ENCODE measurements around the gene PACSIN3.

Gene PACSIN3

DNA sequence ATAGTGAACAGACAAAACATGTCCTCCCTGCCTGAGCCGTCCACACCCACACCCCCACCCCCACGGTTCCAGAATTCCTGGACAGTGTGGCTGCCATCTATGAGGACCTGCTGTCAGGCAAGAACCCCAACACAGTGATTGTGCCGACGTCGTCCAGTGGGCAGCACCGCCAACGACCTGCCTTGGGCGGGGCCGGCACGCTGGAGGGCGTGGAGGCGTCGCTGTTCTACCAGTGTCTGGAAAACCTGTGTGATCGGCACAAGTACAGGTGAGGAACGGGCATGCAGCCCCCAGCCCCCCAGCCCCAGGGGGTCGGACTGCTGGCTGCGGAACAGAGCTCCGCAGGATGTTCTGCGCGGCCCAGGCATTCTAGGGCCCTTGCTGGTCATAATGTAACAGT lies 29.3 kb downstream of the PACSIN3 start:
- H3K27me3 ChIP-seq (ENCODE audit: insufficient read depth, low read length) = no peaks in the 10 kb centered on the region
- peaks cover 11% of the 10 kb centered on the region for H3K4me1 ChIP-seq (ENCODE audit: insufficient read depth, low read length)
- no peaks in the 10 kb centered on the region for H3K36me3 ChIP-seq (ENCODE audit: insufficient read depth, low read depth, low read length)
- H3K4me3 ChIP-seq (ENCODE audit: low read length) = no peak overlapping the region
- H3K9ac ChIP-seq (ENCODE audit: low read depth, low read length) = no peak overlapping the region
- no peaks in the 10 kb centered on the region for H3K9me3 ChIP-seq (ENCODE audit: insufficient read depth, low read depth, low read length)
- H3K27ac ChIP-seq (ENCODE audit: low read length) = no peak overlapping the region

DNA sequence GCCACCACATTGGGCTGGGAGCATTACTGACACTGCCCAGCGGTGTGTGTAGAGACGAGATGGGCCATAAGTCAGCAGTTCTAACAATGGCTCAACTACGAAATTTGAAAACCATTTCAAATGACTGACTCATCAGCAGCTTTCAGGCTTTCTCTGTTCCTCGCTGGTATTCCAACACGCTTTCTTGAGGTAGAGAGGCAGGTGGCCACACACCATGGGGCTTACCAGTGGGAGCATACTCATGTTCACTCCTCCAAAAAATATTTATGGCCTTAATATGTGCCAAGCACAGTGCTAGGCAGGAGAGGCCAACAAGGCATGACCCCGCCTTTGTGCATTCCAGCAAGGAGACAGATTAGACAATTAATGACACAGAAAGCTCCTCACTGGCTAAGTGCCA lies 29.9 kb downstream of the PACSIN3 start:
- H3K4me3 ChIP-seq (ENCODE audit: low read length) = no peak overlapping the region
- H3K36me3 ChIP-seq (ENCODE audit: insufficient read depth, low read depth, low read length) = no peaks in the 10 kb centered on the region
- H3K27me3 ChIP-seq (ENCODE audit: insufficient read depth, low read length) = no peaks in the 10 kb centered on the region
- H3K27ac ChIP-seq (ENCODE audit: low read length) = no peak overlapping the region
- H3K9ac ChIP-seq (ENCODE audit: low read depth, low read length) = no peak overlapping the region
- no peaks in the 10 kb centered on the region for H3K9me3 ChIP-seq (ENCODE audit: insufficient read depth, low read depth, low read length)
- H3K4me1 ChIP-seq (ENCODE audit: insufficient read depth, low read length) = peaks cover 11% of the 10 kb centered on the region

GRCh38 chr11:47155879-47156278 lies 30.4 kb downstream of the PACSIN3 start:
- Histone ChIP-seq H3K9ac (ENCODE audit: low read depth, low read length) (no peak overlapping the region), H3K4me3 (ENCODE audit: low read length) (no peak overlapping the region), H3K36me3 (ENCODE audit: insufficient read depth, low read depth, low read length) (no peaks in the 10 kb centered on the region), H3K27ac (ENCODE audit: low read length) (no peak overlapping the region), H3K4me1 (ENCODE audit: insufficient read depth, low read length) (peaks cover 11% of the 10 kb centered on the region), H3K27me3 (ENCODE audit: insufficient read depth, low read length) (no peaks in the 10 kb centered on the region), H3K9me3 (ENCODE audit: insufficient read depth, low read depth, low read length) (no peaks in the 10 kb centered on the region)

- no peak overlapping the region for H3K27ac ChIP-seq (ENCODE audit: low read length)
- no peaks in the 10 kb centered on the region for H3K27me3 ChIP-seq (ENCODE audit: insufficient read depth, low read length)
- no peaks in the 10 kb centered on the region for H3K36me3 ChIP-seq (ENCODE audit: insufficient read depth, low read depth, low read length)
- H3K9ac ChIP-seq (ENCODE audit: low read depth, low read length) = 0 out of 2 replicates have a peak overlapping the region, but pooled peaks have one; percentile 34
- no peaks in the 10 kb centered on the region for H3K9me3 ChIP-seq (ENCODE audit: insufficient read depth, low read depth, low read length)
- H3K4me1 ChIP-seq (ENCODE audit: insufficient read depth, low read length) = peaks cover 11% of the 10 kb centered on the region
- H3K4me3 ChIP-seq (ENCODE audit: low read length) = no peak overlapping the region
Observed at GRCh38 chr11:47154616-47155570, 31.3 kb downstream of the PACSIN3 start.

DNA sequence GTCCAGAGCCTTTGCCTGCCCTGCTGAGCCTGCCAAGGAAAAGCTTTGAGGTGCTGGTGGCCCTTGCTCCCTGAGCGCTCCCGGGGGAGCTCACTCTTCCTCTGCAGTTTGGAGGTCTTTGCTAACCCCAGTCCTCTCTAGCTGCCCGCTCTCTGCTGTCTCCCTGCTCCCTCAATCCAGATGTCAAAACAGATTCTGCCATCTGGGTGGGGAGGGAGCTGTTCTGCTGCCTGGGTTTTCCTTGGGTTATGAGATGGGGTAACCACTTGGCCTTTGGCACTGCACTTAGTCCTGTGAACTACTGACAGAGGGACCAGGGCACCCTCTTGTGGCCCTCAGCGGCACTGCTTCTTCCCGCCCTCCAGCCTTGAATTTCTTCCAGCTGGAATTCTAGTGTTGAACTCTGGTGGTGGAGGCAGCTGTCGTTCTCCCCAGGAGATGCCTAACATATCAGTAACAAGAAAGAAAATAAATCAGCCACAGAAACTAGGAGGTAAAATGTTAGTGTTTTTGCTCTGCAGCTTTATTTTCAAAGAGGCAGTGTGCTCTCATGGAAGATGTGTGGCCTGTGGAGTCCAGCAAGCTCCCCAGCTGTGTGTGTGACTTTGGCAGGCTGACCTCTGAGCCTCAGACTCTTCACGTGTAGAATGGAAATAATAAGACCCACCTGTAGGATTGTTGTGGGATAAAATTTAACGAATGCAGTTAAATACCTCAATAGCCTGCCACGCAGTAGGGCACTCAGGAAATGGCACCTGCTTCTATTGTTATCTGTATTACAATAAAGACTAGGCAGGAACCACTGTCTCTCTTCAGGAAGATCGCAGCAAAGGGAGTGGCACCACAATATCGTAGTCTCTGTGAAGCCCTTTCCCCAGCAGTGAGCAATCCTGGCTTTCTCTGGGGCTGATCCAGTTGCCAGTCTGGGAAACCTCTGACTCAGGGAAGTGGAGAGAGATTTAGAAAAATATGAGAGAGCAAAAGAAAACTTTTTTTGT lies 33.0 kb downstream of the PACSIN3 start:
- H3K9ac ChIP-seq (ENCODE audit: low read depth, low read length) = no peak overlapping the region
- no peaks in the 10 kb centered on the region for H3K9me3 ChIP-seq (ENCODE audit: insufficient read depth, low read depth, low read length)
- H3K27ac ChIP-seq (ENCODE audit: low read length) = no peak overlapping the region
- H3K27me3 ChIP-seq (ENCODE audit: insufficient read depth, low read length) = no peaks in the 10 kb centered on the region
- peaks cover 11% of the 10 kb centered on the region for H3K4me1 ChIP-seq (ENCODE audit: insufficient read depth, low read length)
- H3K4me3 ChIP-seq (ENCODE audit: low read length) = no peak overlapping the region
- no peaks in the 10 kb centered on the region for H3K36me3 ChIP-seq (ENCODE audit: insufficient read depth, low read depth, low read length)

GRCh38 chr11:47152126-47152952 lies 33.9 kb downstream of the PACSIN3 start:
- H3K27me3 ChIP-seq (ENCODE audit: insufficient read depth, low read length) = no peaks in the 10 kb centered on the region
- peaks cover 11% of the 10 kb centered on the region for H3K4me1 ChIP-seq (ENCODE audit: insufficient read depth, low read length)
- no peak overlapping the region for H3K4me3 ChIP-seq (ENCODE audit: low read length)
- no peak overlapping the region for H3K9ac ChIP-seq (ENCODE audit: low read depth, low read length)
- no peaks in the 10 kb centered on the region for H3K36me3 ChIP-seq (ENCODE audit: insufficient read depth, low read depth, low read length)
- no peak overlapping the region for H3K27ac ChIP-seq (ENCODE audit: low read length)
- no peaks in the 10 kb centered on the region for H3K9me3 ChIP-seq (ENCODE audit: insufficient read depth, low read depth, low read length)

GRCh38 chr11:47149782-47150181 lies 36.5 kb downstream of the PACSIN3 start:
- Histone ChIP-seq H3K9me3 (ENCODE audit: insufficient read depth, low read depth, low read length) (no peaks in the 10 kb centered on the region), H3K4me3 (ENCODE audit: low read length) (no peak overlapping the region), H3K27me3 (ENCODE audit: insufficient read depth, low read length) (no peaks in the 10 kb centered on the region), H3K4me1 (ENCODE audit: insufficient read depth, low read length) (peaks cover 5% of the 10 kb centered on the region), H3K27ac (ENCODE audit: low read length) (no peak overlapping the region), H3K36me3 (ENCODE audit: insufficient read depth, low read depth, low read length) (no peaks in the 10 kb centered on the region), H3K9ac (ENCODE audit: low read depth, low read length) (no peak overlapping the region)

- Histone ChIP-seq H3K9me3 (ENCODE audit: insufficient read depth, low read depth, low read length) (no peaks in the 10 kb centered on the region), H3K27ac (ENCODE audit: low read length) (no peak overlapping the region), H3K27me3 (ENCODE audit: insufficient read depth, low read length) (no peaks in the 10 kb centered on the region), H3K4me1 (ENCODE audit: insufficient read depth, low read length) (peaks cover 5% of the 10 kb centered on the region), H3K4me3 (ENCODE audit: low read length) (no peak overlapping the region), H3K9ac (ENCODE audit: low read depth, low read length) (no peak overlapping the region), H3K36me3 (ENCODE audit: insufficient read depth, low read depth, low read length) (no peaks in the 10 kb centered on the region)
Observed at GRCh38 chr11:47148903-47149531, 37.2 kb downstream of the PACSIN3 start.

- Histone ChIP-seq H3K27me3 (ENCODE audit: insufficient read depth, low read length) (no peaks in the 10 kb centered on the region), H3K36me3 (ENCODE audit: insufficient read depth, low read depth, low read length) (no peaks in the 10 kb centered on the region), H3K9me3 (ENCODE audit: insufficient read depth, low read depth, low read length) (no peaks in the 10 kb centered on the region), H3K4me3 (ENCODE audit: low read length) (no peak overlapping the region), H3K27ac (ENCODE audit: low read length) (no peak overlapping the region), H3K9ac (ENCODE audit: low read depth, low read length) (no peak overlapping the region), H3K4me1 (ENCODE audit: insufficient read depth, low read length) (peaks cover 1% of the 10 kb centered on the region)
Observed at GRCh38 chr11:47148270-47148669, 38.0 kb downstream of the PACSIN3 start.

- Histone ChIP-seq H3K4me3 (ENCODE audit: low read length) (no peak overlapping the region), H3K36me3 (ENCODE audit: insufficient read depth, low read depth, low read length) (no peaks in the 10 kb centered on the region), H3K9ac (ENCODE audit: low read depth, low read length) (no peak overlapping the region), H3K4me1 (ENCODE audit: insufficient read depth, low read length) (0 out of 2 replicates have a peak, but pooled peaks cover 4% of the 10 kb centered on the region), H3K27ac (ENCODE audit: low read length) (no peak overlapping the region), H3K9me3 (ENCODE audit: insufficient read depth, low read depth, low read length) (no peaks in the 10 kb centered on the region), H3K27me3 (ENCODE audit: insufficient read depth, low read length) (no peaks in the 10 kb centered on the region)
Observed at GRCh38 chr11:47147681-47148080, 38.6 kb downstream of the PACSIN3 start.
